GM19193 (cell line): ENCODE results near the gene IFNL2.
A peak's percentile ranks its signal among the peaks of the same experiment; 100 is the strongest.
"Not testable (repeated sequence)": the region's sequence is repeated elsewhere in the genome, so short reads cannot be mapped to it uniquely, and the experiment has no call there.

Experiments used
- POLR2A ChIP-seq: IDR thresholded peaks from 4 replicates; pipeline ENCODE4 v1.6.1; 2011; ENCODE audit not compliant: insufficient read depth, insufficient read length; ENCODE audit errors: extremely low read depth

IFNL2 gene

GRCh38 chr19:39268085-39268484, at the start of gene IFNL2:
Gene IFNL2, plus strand, starts transcription at chr19:39268396. Its CDS starts 173 bp downstream, at chr19:39268569.
- TF ChIP-seq POLR2A, result not testable (repeated sequence)

DNA sequence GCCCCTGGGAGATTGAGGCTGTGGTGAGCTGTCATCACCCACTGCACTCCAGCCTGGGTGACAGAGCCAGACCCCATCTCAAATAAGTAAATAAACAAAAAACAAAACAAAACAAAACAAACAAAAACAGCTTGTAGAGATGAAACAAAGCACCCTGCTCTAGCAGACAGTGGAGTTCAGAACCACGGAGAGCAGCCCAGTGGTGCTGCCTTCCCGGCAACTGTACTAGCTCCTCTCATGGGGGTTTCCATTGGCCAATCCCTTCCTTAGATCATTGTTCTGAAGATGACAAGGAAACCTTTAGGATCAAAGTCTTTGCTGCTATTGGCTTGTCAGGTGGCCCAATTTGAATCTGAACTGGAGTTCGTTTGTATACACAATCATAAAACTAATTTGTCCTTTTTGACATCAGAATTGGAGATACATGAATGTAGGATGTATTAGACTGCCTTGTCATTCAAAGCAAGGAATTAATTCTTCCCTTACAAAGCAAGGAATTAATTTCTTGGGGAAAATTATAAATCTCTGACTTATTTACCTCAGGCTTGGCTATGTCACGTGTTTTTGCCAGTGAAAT, 44.4 kb upstream of the IFNL2 start:
- TF ChIP-seq POLR2A, result no peak

GRCh38 chr19:39224910-39225309, 43.3 kb upstream of the IFNL2 start:
- no peak for TF ChIP-seq POLR2A

- no peak for TF ChIP-seq POLR2A
These were observed 38.0 kb upstream of the IFNL2 start for GRCh38 chr19:39230096-39230764.

DNA sequence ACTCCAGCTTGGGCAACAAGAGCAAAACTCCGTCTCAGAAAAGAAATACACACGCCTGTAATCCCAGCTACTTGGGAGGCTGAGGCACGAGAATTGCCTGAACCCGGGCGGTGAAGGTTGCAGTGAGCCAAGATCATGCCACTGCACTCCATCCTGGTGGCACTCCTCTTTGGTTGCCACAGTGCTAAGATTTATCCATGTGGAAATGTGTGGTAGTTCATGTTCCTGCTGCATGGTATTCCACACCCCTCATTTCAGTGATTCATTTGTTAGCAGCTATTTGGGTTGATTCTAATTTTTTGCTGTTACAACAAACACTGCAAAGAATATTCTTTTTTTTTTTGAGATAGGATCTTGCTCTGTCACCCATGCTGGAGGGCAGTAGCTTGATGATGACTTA, 35.5 kb upstream of the IFNL2 start:
- TF ChIP-seq POLR2A, result no peak

DNA sequence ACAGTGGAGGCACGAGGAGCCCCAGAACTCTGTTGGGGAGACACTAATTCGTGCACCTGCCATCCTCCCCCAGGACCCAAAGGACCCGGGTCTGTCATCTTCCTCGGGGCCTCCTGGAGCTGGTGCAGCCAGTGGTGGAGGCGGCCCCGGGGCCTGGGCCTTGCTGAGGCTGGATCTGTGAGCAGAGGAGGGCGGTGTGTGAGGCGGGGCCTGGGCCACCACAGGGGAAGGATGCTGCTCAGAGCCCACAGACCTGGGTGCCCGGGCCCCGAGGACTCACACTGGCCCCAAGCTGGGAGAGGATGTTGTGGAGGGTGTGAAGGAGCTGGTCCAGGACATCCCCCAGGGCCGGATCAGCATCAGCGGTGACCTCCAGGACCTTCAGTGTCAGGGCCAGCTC, 31.7 kb upstream of the IFNL2 start:
- no peak for TF ChIP-seq POLR2A

DNA sequence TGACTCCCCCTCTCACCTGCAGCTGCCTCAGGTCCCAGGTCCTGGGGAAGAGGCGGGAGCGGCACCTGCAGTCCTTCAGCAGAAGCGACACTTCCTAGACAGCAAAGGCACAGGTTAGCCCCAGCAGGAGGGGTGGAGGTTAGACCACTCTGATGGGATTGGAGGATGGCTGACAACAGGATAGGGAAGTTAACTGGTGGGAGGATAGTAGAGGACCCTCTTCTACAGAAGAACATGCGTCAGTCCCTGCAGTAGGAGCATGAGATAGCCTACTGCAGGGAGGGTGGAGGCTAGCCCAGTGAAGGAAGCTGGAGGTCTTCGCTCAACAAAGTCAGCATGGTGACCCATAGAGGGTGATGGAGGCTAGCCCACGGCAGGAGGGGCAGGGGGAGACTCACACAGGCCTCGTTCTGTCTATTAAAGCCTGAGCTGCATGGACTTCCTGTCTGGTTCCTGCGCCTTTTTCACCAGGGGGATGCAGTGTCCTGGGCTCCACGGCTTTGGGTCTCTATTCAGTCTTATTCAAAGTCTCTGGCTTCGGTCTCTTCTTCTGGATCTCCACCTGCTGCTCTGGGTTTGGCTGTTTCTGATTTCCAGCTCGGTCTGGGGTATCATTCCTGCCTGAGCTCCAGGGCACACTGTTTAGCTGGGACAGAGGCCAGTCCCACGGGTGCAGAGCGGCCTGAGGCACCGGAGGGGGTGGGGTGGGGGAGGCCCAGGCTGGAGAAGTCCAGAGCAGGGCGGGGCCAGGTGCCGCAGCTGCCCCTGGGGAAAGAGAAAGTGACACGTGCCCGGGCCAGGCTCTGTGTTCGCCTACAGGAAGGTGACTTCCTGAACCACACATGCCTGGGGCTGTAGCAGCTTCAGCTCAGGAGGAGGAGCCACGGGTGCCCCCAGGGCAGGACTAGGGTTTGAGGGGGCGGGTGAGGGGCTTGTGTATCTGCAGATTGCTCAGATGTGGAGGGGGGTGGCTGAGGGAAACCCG, 30.7 kb upstream of the IFNL2 start:
- TF ChIP-seq POLR2A, result peak; percentile 43

DNA sequence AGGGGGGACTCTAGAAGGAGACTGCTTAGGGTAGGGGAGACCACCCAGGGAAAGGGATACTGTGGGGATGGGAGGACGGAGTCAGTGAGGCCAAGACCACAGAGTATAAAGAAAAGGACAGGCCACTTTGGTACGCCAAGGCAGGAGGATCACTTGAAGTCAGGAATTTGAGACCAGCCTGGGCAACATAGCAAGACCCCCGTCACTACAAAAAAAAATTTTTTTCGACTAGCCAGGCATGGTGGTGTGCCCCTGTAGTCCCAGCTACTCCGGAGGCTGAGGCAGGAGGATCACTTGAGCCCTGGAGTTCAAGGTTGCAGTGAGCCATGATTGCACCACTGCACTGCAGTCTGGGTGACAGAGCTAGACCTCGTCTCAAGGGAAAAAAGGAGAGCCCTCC, 30.0 kb upstream of the IFNL2 start:
- no peak for TF ChIP-seq POLR2A

DNA sequence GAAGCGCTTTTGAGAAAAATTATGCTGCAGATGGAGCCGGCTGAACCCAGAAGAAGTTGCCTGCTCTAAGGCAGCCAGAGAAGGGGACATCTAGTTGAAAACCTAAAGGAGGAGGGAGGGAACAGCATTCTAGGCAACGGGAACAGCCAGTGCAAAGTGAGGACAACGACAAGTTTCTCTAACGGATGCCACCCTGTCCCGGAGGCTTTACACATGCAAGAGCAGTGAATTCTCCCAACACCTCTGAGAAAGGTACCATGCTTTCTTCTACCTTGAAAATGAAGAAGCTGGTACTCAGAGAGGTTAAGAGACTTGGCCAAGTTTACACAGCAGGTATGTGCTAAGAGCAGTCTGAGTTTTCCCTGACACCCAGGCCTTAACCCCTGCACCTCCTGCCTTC, 29.3 kb upstream of the IFNL2 start:
- no peak for TF ChIP-seq POLR2A

DNA sequence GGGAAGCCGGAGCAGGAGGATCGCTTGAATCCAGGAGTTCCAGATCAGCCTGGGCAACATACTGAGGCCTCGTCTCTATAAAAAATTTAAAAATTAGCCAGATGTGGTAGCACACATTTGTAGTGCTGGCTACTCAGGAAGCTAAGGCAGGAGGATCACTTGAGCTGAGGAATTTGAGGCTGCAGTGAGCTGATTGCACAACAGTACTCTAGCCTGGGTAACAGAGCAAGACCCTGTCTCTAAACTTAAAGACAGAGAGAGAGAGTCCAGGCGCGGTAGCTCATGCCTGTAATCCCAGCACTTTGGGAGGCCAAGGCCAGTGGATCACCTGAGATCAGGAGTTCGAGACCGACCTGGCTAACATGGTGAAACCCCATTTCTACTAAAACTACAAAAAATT, 27.8 kb upstream of the IFNL2 start:
- no peak for TF ChIP-seq POLR2A

GRCh38 chr19:39244410-39245100, 23.6 kb upstream of the IFNL2 start, which contains the start of gene IFNL3:
Gene IFNL3, minus strand, starts transcription at chr19:39245006. Its CDS starts 39 bp downstream, at chr19:39244967.
- TF ChIP-seq POLR2A, result not testable (repeated sequence)

DNA sequence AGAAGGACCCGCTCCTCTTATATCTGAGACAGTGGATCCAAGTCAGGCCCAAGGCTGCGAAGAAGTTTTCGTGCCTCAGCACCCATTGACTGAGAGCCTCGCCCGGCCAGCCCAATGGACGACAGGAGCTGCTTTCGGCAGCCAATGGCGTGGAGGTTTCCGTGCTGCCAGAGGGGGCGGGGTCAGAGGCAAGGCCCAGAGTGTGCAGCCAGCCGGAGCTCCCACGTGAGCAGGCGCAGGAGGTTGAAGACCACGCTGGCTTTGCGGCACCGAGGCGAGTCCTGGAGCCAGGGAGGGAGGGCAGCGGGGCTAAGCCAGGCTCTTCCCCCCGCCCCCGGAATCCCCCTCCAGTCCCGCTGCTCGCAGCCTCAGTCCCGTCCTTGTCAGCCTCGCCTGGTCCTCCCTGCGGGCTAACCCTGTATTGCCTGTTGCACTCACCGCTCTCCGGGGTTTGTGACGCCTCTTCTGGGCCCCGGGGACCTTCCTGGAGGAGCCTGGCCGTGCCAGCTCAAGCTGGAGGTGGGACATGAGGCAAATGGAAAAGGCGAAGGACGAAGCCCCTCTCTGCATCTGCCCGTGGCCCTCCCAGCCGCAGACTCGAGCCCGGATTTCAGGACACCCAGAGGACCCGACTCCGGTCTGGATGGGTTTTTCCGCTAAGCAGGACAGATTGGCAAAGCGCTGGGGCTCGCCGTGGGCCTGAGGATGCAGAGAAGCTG, 21.1 kb upstream of the IFNL2 start:
- TF ChIP-seq POLR2A, result no peak

DNA sequence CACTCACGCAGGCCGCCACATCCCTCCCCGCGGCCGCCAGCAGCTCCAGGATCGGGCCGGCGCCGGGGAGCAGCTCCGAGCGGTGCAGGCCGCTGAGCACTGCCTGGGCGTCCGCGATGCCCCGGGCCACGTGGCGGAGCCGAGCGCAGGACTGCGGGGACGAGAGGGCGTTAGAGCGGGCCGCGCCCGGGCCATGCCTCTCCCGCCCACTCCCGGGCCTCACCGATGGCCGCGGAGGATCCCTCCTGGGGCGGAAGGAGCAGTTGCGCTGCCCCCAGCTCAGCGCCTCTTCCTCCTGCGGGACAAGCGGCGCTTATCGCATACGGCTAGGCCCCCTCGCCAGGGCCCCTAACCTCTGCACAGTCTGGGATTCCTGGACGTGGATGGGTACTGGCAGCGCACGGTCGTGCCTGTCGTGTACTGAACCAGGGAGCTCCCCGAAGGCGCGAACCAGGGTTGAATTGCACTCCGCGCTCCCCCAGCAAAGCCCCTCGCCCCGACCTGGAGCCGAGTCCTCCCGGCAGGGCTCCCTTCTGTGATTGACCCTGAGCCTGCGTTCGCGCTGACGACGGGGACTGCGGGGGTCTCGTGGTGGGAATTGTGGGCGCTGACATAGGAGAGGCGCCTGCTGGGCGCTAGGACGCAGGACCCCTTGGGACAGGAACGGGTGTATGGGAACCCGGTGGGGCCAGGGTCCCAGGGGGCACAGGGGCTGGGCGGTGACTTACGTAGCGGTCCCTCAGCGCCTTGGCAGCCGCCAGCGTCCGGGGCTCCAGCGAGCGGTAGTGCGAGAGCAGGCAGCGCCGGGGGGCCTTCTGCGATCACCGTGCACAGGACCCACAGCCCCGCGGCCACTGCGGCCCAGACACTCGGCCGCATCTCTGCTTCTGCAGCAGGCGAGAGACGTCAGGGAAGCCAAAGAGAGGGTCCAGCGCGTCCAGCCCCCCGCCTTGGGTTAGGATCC, 20.2 kb upstream of the IFNL2 start:
- no peak for TF ChIP-seq POLR2A
